ENCODE results near the gene CLNK. TPM values are rescaled to one million over a fixed set of nuclear protein-coding genes. Genes with fewer than 3 reads are reported as not detected.

CLNK gene
- total and polyA plus RNA-seq, 4 donors, result under 0.01 to 0.26 (median 0.11) TPM

DNA sequence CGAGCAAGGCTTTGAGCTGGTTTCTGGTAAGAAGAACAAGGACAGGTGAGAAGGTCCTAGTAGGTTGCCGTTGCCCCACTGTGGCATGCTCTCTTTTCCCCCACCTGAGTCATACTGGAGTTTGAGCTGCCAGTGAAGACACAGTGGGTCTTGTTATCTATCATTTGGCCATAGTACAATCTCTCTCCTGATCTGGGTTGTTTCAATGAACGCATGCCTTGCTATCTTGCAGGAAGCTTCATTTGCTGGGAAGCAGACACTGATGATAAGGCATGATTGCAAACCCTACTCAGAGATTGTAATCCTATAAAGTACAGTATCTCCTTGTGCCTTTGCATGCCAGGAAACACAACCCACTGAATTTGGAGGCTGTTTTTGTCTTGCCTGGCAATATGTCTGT, 77.4 kb downstream of the CLNK start:
- no peak overlapping the region for H3K4me3 ChIP-seq (ENCODE audit: low read depth, low read length)
- WGBS (ENCODE audit: insufficient coverage), result 100% methylated on average over 1 of the region's 3 CpGs
- H3K4me1 ChIP-seq (ENCODE audit: control insufficient read depth, insufficient read depth, low read length), result no peaks in the 10 kb centered on the region
- DNase-seq (ENCODE audit: low read depth in 4 of 6, low spot score in 6 of 6), result no peak
- H3K27me3 ChIP-seq (ENCODE audit: control insufficient read depth, insufficient read depth, low read length), result no peaks in the 10 kb centered on the region
- H3K36me3 ChIP-seq (ENCODE audit: control insufficient read depth, insufficient read depth, low read length), result no peaks in the 10 kb centered on the region
- no peaks in the 10 kb centered on the region for H3K9me3 ChIP-seq (ENCODE audit: control insufficient read depth, insufficient read depth, low read length)
- no peak overlapping the region for H3K27ac ChIP-seq (ENCODE audit: low read depth, low read length)

DNA sequence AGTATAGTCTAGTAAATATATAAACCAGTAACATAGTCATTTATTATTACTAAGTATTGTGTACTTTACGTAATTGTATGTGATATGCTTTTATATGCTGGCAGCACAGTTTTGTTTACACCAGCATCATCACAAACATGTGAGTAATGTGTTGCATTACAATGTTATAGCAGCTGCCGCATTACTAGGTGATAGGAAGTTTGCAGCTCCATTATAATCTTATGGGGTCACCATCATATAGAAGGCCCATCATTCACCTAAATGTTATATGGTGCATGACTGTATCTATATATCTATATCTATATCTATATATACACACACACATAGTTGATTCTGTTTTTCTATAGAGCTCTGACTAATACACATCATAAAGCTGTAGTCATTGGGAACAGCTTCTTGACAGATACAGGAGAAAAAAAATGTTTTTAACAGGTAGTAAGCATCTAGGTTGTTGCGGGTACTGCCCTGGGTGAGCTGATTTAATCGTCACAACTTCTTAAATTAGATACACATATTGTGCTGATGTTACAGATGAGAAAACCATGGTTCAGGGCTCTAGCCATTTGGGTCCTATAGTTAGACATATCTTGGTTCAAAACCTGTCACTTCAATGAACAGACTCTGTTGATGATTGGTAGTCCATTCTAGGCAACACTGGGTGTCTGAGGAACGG, 77.9 kb downstream of the CLNK start:
- no peak overlapping the region for H3K4me3 ChIP-seq (ENCODE audit: low read depth, low read length)
- H3K36me3 ChIP-seq (ENCODE audit: control insufficient read depth, insufficient read depth, low read length), result no peaks in the 10 kb centered on the region
- H3K27ac ChIP-seq (ENCODE audit: low read depth, low read length), result no peak overlapping the region
- no peaks in the 10 kb centered on the region for H3K9me3 ChIP-seq (ENCODE audit: control insufficient read depth, insufficient read depth, low read length)
- 0% methylated on average over 1 of the region's 5 CpGs for WGBS (ENCODE audit: insufficient coverage)
- no peak for DNase-seq (ENCODE audit: low read depth in 4 of 6, low spot score in 6 of 6)
- no peaks in the 10 kb centered on the region for H3K27me3 ChIP-seq (ENCODE audit: control insufficient read depth, insufficient read depth, low read length)
- H3K4me1 ChIP-seq (ENCODE audit: control insufficient read depth, insufficient read depth, low read length), result no peaks in the 10 kb centered on the region

DNA sequence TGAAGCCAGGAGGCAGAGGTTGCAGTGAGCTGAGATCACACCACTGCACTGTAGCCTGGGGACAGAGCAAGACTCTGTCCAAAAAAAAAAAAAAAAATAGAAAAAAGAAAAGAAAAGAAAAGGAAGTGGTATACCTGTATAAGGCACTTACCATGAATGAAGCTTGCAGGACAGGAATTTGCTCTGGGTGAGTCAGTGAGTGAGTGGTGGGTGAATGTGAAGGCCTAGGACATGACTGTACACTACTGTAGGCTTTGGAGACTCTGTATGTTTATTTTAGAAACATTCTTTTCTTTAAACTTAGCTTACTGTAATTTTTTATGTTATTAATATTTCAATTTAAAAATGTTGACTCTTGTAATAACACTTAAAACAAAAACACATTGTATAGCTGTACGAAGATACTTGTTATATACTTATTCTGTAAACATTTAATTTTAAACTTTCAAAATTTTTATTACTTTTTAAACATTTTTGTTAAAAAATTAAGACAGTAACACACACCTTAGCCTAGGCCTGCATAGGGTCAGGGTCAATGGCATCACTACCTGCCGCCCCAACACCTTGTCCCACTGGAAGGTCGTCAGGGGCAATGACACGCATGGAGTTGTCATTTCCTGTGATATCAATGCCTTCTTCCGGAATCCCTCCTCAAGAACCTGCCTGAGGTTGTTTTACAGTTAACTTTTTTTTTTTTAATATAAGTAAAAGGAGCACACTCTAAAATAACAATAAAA, 78.7 kb downstream of the CLNK start:
- DNase-seq (ENCODE audit: low read depth in 4 of 6, low spot score in 6 of 6), result no peak
- H3K4me1 ChIP-seq (ENCODE audit: control insufficient read depth, insufficient read depth, low read length), result no peaks in the 10 kb centered on the region
- no peaks in the 10 kb centered on the region for H3K27me3 ChIP-seq (ENCODE audit: control insufficient read depth, insufficient read depth, low read length)
- WGBS (ENCODE audit: insufficient coverage), result 96% methylated on average over 3 of the region's 5 CpGs
- H3K27ac ChIP-seq (ENCODE audit: low read depth, low read length), result no peak overlapping the region
- H3K4me3 ChIP-seq (ENCODE audit: low read depth, low read length), result no peak overlapping the region
- H3K9me3 ChIP-seq (ENCODE audit: control insufficient read depth, insufficient read depth, low read length), result no peaks in the 10 kb centered on the region
- no peaks in the 10 kb centered on the region for H3K36me3 ChIP-seq (ENCODE audit: control insufficient read depth, insufficient read depth, low read length)

DNA sequence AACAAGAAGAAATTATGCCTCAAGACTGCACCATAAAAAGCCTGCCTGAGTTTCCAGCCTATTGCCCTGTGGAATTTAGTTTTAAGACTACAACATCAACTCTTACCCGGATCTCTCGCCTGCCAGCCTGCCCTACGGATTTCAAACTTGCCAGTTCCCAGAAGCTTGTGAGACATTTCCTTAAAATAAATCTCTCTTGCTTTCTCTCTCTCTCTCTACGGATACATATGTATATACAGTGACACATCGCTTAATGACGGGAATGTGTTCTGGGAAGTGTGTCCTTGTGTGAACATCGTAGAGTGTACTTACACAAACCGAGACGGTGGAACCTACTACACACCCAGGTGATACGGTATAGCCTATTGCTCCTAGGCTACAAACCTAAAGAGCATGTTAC, 79.5 kb downstream of the CLNK start:
- no peak for DNase-seq (ENCODE audit: low read depth in 4 of 6, low spot score in 6 of 6)
- Histone ChIP-seq H3K9me3 (ENCODE audit: control insufficient read depth, insufficient read depth, low read length) (no peaks in the 10 kb centered on the region), H3K36me3 (ENCODE audit: control insufficient read depth, insufficient read depth, low read length) (no peaks in the 10 kb centered on the region), H3K4me3 (ENCODE audit: low read depth, low read length) (no peak overlapping the region), H3K4me1 (ENCODE audit: control insufficient read depth, insufficient read depth, low read length) (no peaks in the 10 kb centered on the region), H3K27ac (ENCODE audit: low read depth, low read length) (no peak overlapping the region), H3K27me3 (ENCODE audit: control insufficient read depth, insufficient read depth, low read length) (no peaks in the 10 kb centered on the region)
- 100% methylated on average over 2 of the region's 10 CpGs for WGBS (ENCODE audit: insufficient coverage)

DNA sequence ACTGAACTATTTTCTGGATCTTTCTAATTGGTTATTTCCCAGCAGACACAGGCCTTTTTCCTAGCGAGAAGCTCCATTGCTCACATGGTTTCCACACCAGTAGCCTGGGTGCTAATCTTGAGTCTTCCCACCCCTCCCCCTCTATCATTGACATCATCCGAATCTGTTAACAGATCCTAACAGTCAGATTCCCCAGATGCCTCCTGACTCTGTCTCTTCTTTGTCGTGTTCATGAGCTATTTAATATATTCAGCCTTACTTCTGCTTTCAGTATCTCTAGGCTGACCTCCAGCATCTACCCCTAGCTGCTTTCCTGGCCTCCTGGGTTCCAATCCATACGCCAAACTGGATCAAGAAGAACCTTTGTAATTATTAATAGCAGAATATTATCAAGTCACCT, 85.0 kb downstream of the CLNK start:
- no peaks in the 10 kb centered on the region for H3K36me3 ChIP-seq (ENCODE audit: control insufficient read depth, insufficient read depth, low read length)
- WGBS (ENCODE audit: insufficient coverage), result 76% methylated on average over 3 of the region's 4 CpGs

DNA sequence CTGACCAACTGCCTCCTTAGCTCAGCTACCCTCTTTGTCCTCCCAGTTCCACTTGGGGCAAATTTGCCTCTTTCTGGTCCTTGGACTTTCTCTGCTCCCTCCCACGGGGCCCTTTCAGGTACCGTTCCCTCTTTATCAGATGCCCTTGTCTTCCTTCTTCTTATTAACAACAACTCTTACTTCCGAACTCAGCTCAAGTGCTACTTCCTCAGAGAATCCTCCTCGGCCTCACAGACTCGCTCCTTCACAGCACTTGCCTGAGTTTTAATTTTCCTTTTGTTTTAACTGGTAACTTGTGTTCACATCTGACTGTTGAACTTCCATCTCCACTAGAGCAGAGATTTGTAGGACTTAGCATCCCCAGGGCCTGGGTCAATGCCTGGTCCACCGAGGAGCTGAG, 85.7 kb downstream of the CLNK start:
- Histone ChIP-seq H3K36me3 (ENCODE audit: control insufficient read depth, insufficient read depth, low read length) (no peaks in the 10 kb centered on the region), H3K9me3 (ENCODE audit: control insufficient read depth, insufficient read depth, low read length) (no peaks in the 10 kb centered on the region), H3K27me3 (ENCODE audit: control insufficient read depth, insufficient read depth, low read length) (no peaks in the 10 kb centered on the region), H3K4me1 (ENCODE audit: control insufficient read depth, insufficient read depth, low read length) (no peaks in the 10 kb centered on the region), H3K27ac (ENCODE audit: low read depth, low read length) (no peak overlapping the region), H3K4me3 (ENCODE audit: low read depth, low read length) (no peak overlapping the region)
- no peak for DNase-seq (ENCODE audit: low read depth in 4 of 6, low spot score in 6 of 6)
- WGBS (ENCODE audit: insufficient coverage), result 82% methylated on average over 5 of the region's 6 CpGs

More for the DNA sequence above, 85.0 kb downstream of the CLNK start:
- no peak for DNase-seq (ENCODE audit: low read depth in 4 of 6, low spot score in 6 of 6)
- Histone ChIP-seq H3K27ac (ENCODE audit: low read depth, low read length) (no peak overlapping the region), H3K4me3 (ENCODE audit: low read depth, low read length) (no peak overlapping the region), H3K4me1 (ENCODE audit: control insufficient read depth, insufficient read depth, low read length) (no peaks in the 10 kb centered on the region), H3K9me3 (ENCODE audit: control insufficient read depth, insufficient read depth, low read length) (no peaks in the 10 kb centered on the region), H3K27me3 (ENCODE audit: control insufficient read depth, insufficient read depth, low read length) (no peaks in the 10 kb centered on the region)

DNA sequence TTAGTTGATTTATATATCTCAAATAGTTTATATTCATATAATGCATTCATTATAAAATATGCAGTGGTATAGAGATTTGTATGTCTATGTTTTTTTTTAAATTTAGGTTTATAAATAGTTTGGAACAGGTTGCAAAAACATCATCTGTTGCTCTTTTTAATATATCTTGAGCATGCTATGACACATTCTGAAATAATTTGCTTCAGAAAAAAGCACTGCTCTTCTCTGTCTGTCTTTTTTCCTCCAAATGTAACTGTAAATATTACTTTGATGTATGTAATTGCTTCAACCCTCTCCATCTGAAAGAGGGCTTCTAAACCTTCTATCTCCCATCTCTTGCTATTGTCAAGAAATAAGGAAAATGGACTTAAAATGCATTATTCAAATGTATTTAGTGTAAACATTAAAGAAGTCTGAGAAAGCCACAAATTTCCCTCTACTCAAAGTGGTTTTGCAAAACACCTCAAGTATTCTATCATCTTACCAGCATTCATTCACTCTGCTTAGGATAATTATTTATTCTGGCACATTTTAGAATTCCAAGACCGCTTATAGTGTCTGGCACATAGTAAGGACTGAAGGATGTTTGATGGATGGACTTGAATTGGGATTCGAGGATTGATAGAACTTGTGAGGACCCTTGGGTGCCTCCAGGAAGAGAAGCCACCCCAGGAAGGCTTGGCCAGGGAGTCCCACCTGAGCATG, 87.8 kb downstream of the CLNK start:
- Histone ChIP-seq H3K36me3 (ENCODE audit: control insufficient read depth, insufficient read depth, low read length) (no peaks in the 10 kb centered on the region), H3K27ac (ENCODE audit: low read depth, low read length) (no peak overlapping the region), H3K4me1 (ENCODE audit: control insufficient read depth, insufficient read depth, low read length) (no peaks in the 10 kb centered on the region), H3K4me3 (ENCODE audit: low read depth, low read length) (no peak overlapping the region), H3K9me3 (ENCODE audit: control insufficient read depth, insufficient read depth, low read length) (no peaks in the 10 kb centered on the region), H3K27me3 (ENCODE audit: control insufficient read depth, insufficient read depth, low read length) (no peaks in the 10 kb centered on the region)
- WGBS (ENCODE audit: insufficient coverage), result 83% methylated on average over 1 of the region's 2 CpGs
- DNase-seq (ENCODE audit: low read depth in 4 of 6, low spot score in 6 of 6), result no peak

DNA sequence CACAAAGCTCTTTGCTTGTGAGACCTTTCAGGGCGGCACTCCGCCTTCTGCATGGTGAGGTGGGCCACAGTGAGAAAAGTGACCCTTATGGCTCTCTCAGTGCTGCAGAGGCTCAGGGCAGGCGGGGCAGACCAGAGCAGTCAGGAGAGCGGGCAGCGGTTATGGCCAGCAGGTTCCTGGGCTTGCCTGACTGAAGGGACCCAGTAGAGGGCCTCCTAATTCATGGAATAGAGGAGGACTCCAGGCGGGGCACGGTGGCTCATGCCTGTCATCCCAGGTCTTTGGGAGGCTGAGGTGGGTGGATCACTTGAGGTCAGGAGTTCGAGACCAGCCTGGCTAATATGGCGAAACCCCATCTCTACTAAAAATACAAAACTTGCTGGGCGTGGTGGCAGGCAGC, 91.4 kb downstream of the CLNK start:
- no peaks in the 10 kb centered on the region for H3K27me3 ChIP-seq (ENCODE audit: control insufficient read depth, insufficient read depth, low read length)
- no peak for DNase-seq (ENCODE audit: low read depth in 4 of 6, low spot score in 6 of 6)
- no peak overlapping the region for H3K27ac ChIP-seq (ENCODE audit: low read depth, low read length)
- peaks cover 7% of the 10 kb centered on the region for H3K4me1 ChIP-seq (ENCODE audit: control insufficient read depth, insufficient read depth, low read length)
- H3K4me3 ChIP-seq (ENCODE audit: low read depth, low read length), result no peak overlapping the region
- WGBS (ENCODE audit: insufficient coverage), result 91% methylated on average over 10 of the region's 10 CpGs
- no peaks in the 10 kb centered on the region for H3K9me3 ChIP-seq (ENCODE audit: control insufficient read depth, insufficient read depth, low read length)
- no peaks in the 10 kb centered on the region for H3K36me3 ChIP-seq (ENCODE audit: control insufficient read depth, insufficient read depth, low read length)

DNA sequence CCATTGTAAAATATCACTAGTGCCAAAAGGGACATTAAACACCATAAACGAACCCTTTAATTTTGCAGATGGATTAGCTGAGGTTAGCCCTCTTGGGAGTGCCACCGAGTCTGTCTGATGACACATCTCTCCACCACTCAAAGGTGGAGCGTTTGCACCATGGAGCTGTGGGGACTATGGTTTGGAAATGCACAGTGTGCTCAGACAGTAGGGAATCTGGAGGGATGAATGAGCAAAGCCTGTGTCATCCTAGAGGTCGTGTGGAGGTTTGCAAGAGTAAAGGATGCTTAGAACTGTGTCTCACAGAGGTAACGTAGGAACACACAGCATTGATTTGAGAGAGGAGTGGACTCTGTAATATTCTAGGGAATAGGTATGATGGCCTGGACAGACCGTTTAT, 93.7 kb downstream of the CLNK start:
- Histone ChIP-seq H3K36me3 (ENCODE audit: control insufficient read depth, insufficient read depth, low read length) (no peaks in the 10 kb centered on the region), H3K27me3 (ENCODE audit: control insufficient read depth, insufficient read depth, low read length) (no peaks in the 10 kb centered on the region), H3K9me3 (ENCODE audit: control insufficient read depth, insufficient read depth, low read length) (no peaks in the 10 kb centered on the region), H3K4me3 (ENCODE audit: low read depth, low read length) (no peak overlapping the region), H3K27ac (ENCODE audit: low read depth, low read length) (no peak overlapping the region), H3K4me1 (ENCODE audit: control insufficient read depth, insufficient read depth, low read length) (peaks cover 7% of the 10 kb centered on the region)
- WGBS (ENCODE audit: insufficient coverage), result 85% methylated on average over 3 of the region's 6 CpGs
- DNase-seq (ENCODE audit: low read depth in 4 of 6, low spot score in 6 of 6), result no peak
